Measurements from ENCODE around the gene CCDC110.
A peak's percentile ranks its signal among the peaks of the same experiment; 100 is the strongest.

CCDC110 gene

GRCh38 chr4:185471235-185472102 lies at the start of gene CCDC110:
Gene CCDC110, minus strand, starts transcription at chr4:185471733. Its CDS starts 50 bp downstream, at chr4:185471683.
- TF ChIP-seq CTCF (IDR thresholded peaks at IDR 0.05), result peak; percentile 55

- no peak for TF ChIP-seq CTCF (IDR thresholded peaks at IDR 0.05)
Observed at GRCh38 chr4:185520119-185520518, 48.6 kb upstream of the CCDC110 start.

GRCh38 chr4:185518494-185518893 lies 47.0 kb upstream of the CCDC110 start:
- TF ChIP-seq CTCF (IDR thresholded peaks at IDR 0.05), result no peak

GRCh38 chr4:185518069-185518468 lies 46.5 kb upstream of the CCDC110 start:
- no peak for TF ChIP-seq CTCF (IDR thresholded peaks at IDR 0.05)

GRCh38 chr4:185515248-185515647 lies 43.7 kb upstream of the CCDC110 start:
- TF ChIP-seq CTCF (IDR thresholded peaks at IDR 0.05), result no peak

- no peak for TF ChIP-seq CTCF (IDR thresholded peaks at IDR 0.05)
Observed at GRCh38 chr4:185514182-185514697, 42.7 kb upstream of the CCDC110 start.

GRCh38 chr4:185513489-185514181 lies 42.1 kb upstream of the CCDC110 start:
- no peak for TF ChIP-seq CTCF (IDR thresholded peaks at IDR 0.05)
